SK-N-SH treated with all-trans-retinoic acid at 6 μM for 48 hours (cell line): ENCODE results near the gene GALNT15.

Experiments
- ATAC-seq: fragments of 200-7000 bp; cut with Tn5 transposase; 3 replicates; pipeline ENCODE4 v1.9.1; 2020; ENCODE audit warnings: mild to moderate bottlenecking, moderate library complexity
- ARNTL ChIP-seq: fragments of 450-650 bp; formaldehyde crosslinking; IDR thresholded peaks from 2 replicates; pipeline ENCODE4 v1.5.0; 2020; ENCODE audit warnings: low read depth, mild to moderate bottlenecking, moderate library complexity, borderline replicate concordance
- BACH2 ChIP-seq: fragments of 250-450 bp; sonication (Bioruptor Pico); IDR thresholded peaks from 2 replicates; pipeline ENCODE4 v1.9.0; 2021; ENCODE audit warnings: mild to moderate bottlenecking, borderline replicate concordance
- CREB5 ChIP-seq: fragments of 250-450 bp; sonication (Bioruptor Pico); IDR thresholded peaks from 2 replicates; pipeline ENCODE4 v1.5.1; 2020; ENCODE audit warnings: low read depth, mild to moderate bottlenecking, moderate library complexity
- CSDC2 ChIP-seq: fragments of 250-450 bp; sonication (Bioruptor Pico); IDR thresholded peaks from 2 replicates; pipeline ENCODE4 v1.5.0; 2020; ENCODE audit warnings: mild to moderate bottlenecking, moderate library complexity
- CSRNP3 ChIP-seq: fragments of 250-450 bp; sonication (Bioruptor Pico); IDR thresholded peaks from 2 replicates; pipeline ENCODE4 v1.5.1; 2021; ENCODE audit warnings: mild to moderate bottlenecking, moderate library complexity
- ESRRG ChIP-seq: fragments of 250-450 bp; sonication (Bioruptor Pico); IDR thresholded peaks from 2 replicates; pipeline ENCODE4 v1.6.1; 2021; ENCODE audit warnings: mild to moderate bottlenecking
- ISL1 ChIP-seq: fragments of 250-450 bp; sonication (Bioruptor Pico); IDR thresholded peaks from 2 replicates; pipeline ENCODE4 v2.1.2; 2022; ENCODE audit warnings: mild to moderate bottlenecking, moderate library complexity
- OSR1 ChIP-seq: fragments of 250-450 bp; sonication (Bioruptor Pico); IDR thresholded peaks from 2 replicates; pipeline ENCODE4 v1.8.0; 2022; ENCODE audit warnings: moderate library complexity, mild to moderate bottlenecking, inconsistent platforms
- PATZ1 ChIP-seq: fragments of 250-450 bp; sonication (Bioruptor Pico); IDR thresholded peaks from 2 replicates; pipeline ENCODE4 v1.8.0; 2020; ENCODE audit warnings: mild to moderate bottlenecking, moderate library complexity, borderline replicate concordance
- POU6F1 ChIP-seq: fragments of 250-450 bp; sonication (Bioruptor Pico); IDR thresholded peaks from 2 replicates; pipeline ENCODE4 v1.8.0; 2021; ENCODE audit warnings: low read depth, mild to moderate bottlenecking, moderate library complexity, borderline replicate concordance
- PPARA ChIP-seq: fragments of 250-450 bp; sonication (Bioruptor Pico); IDR thresholded peaks from 2 replicates; pipeline ENCODE4 v1.5.0; 2020; ENCODE audit warnings: mild to moderate bottlenecking, borderline replicate concordance
- RARB ChIP-seq: fragments of 250-450 bp; sonication (Bioruptor Pico); IDR thresholded peaks from 2 replicates; pipeline ENCODE4 v1.8.0; 2021; ENCODE audit warnings: mild to moderate bottlenecking, moderate library complexity
- SNAI2 ChIP-seq: fragments of 250-450 bp; sonication (Bioruptor Pico); IDR thresholded peaks from 2 replicates; pipeline ENCODE4 v1.5.0; 2020; ENCODE audit warnings: mild to moderate bottlenecking, moderate library complexity
- TCF4 ChIP-seq: fragments of 250-450 bp; sonication (Bioruptor Pico); IDR thresholded peaks from 2 replicates; pipeline ENCODE4 v1.8.0; 2021; ENCODE audit warnings: mild to moderate bottlenecking, moderate library complexity, borderline replicate concordance
- TOX ChIP-seq: fragments of 250-450 bp; sonication (Bioruptor Pico); IDR thresholded peaks from 2 replicates; pipeline ENCODE4 v1.8.0; 2021; ENCODE audit warnings: mild to moderate bottlenecking, moderate library complexity, borderline replicate concordance
- TSHZ2 ChIP-seq: fragments of 250-450 bp; sonication (Bioruptor Pico); IDR thresholded peaks from 2 replicates; pipeline ENCODE4 v1.5.0; 2020; ENCODE audit warnings: mild to moderate bottlenecking, moderate library complexity
- ZC3H10 ChIP-seq: fragments of 250-450 bp; sonication (Bioruptor Pico); IDR thresholded peaks from 2 replicates; pipeline ENCODE4 v1.5.1; 2021; ENCODE audit warnings: mild to moderate bottlenecking, moderate library complexity
- ZFP3 ChIP-seq: fragments of 250-450 bp; sonication (Bioruptor Pico); IDR thresholded peaks from 2 replicates; pipeline ENCODE4 v1.5.0; 2020; ENCODE audit warnings: mild to moderate bottlenecking, moderate library complexity
- ZFP30 ChIP-seq: fragments of 450-650 bp; formaldehyde crosslinking; IDR thresholded peaks from 2 replicates; pipeline ENCODE4 v1.5.0; 2022; ENCODE audit warnings: mild to moderate bottlenecking, moderate library complexity
- ZNF565 ChIP-seq: fragments of 450-650 bp; formaldehyde crosslinking; conservative IDR thresholded peaks from 2 replicates; pipeline ENCODE4 v1.5.0; 2020; ENCODE audit warnings: low read depth, mild to moderate bottlenecking, moderate library complexity
- ZNF70 ChIP-seq: fragments of 450-650 bp; formaldehyde crosslinking; IDR thresholded peaks from 2 replicates; pipeline ENCODE4 v1.5.0; 2020; ENCODE audit warnings: mild to moderate bottlenecking, moderate library complexity

GALNT15 gene

GRCh38 chr3:16148783-16149182, 25.7 kb upstream of the GALNT15 start (continued):
- no peak for TF ChIP-seq PPARA (CRISPR knock-in tag)
- no peak for TF ChIP-seq ZC3H10 (CRISPR knock-in tag)
- no peak for TF ChIP-seq CSRNP3 (CRISPR knock-in tag)
- TF ChIP-seq ZNF70 (CRISPR knock-in tag) = no peak
- TF ChIP-seq ZFP30 (CRISPR knock-in tag) = no peak

- TF ChIP-seq ZFP30 (CRISPR knock-in tag) = no peak
- no peak for TF ChIP-seq OSR1 (CRISPR knock-in tag)
- no peak for TF ChIP-seq SNAI2 (CRISPR knock-in tag)
- TF ChIP-seq ESRRG = no peak
- no peak for TF ChIP-seq ZNF565 (CRISPR knock-in tag)
- no peak for TF ChIP-seq CSDC2 (CRISPR knock-in tag)
- no peak for ATAC-seq
Measured at GRCh38 chr3:16150285-16150684, 24.2 kb upstream of the GALNT15 start.

GRCh38 chr3:16151109-16151508, 23.4 kb upstream of the GALNT15 start:
- ATAC-seq = peak; percentile 58; the same call in 2 of the 3 replicates
- no peak for TF ChIP-seq ISL1 (CRISPR knock-in tag)
- no peak for TF ChIP-seq ZFP30 (CRISPR knock-in tag)
- TF ChIP-seq PPARA (CRISPR knock-in tag) = no peak
- no peak for TF ChIP-seq BACH2 (CRISPR knock-in tag)
- no peak for TF ChIP-seq CSDC2 (CRISPR knock-in tag)
- no peak for TF ChIP-seq RARB
- TF ChIP-seq ZNF565 (CRISPR knock-in tag) = no peak
- TF ChIP-seq CREB5 (CRISPR knock-in tag) = no peak
- TF ChIP-seq ZNF70 (CRISPR knock-in tag) = no peak
- no peak for TF ChIP-seq ZC3H10 (CRISPR knock-in tag)
- TF ChIP-seq CSRNP3 (CRISPR knock-in tag) = no peak
- TF ChIP-seq PATZ1 = no peak
- TF ChIP-seq ARNTL (CRISPR knock-in tag) = no peak
- TF ChIP-seq POU6F1 (CRISPR knock-in tag) = no peak
- no peak for TF ChIP-seq OSR1 (CRISPR knock-in tag)
- TF ChIP-seq, all 23 proteins: peak for 0

GRCh38 chr3:16168211-16168610, 6.3 kb upstream of the GALNT15 start:
- TF ChIP-seq ARNTL (CRISPR knock-in tag) (no peak), ZFP3 (no peak), TCF4 (CRISPR knock-in tag) (no peak), CSDC2 (CRISPR knock-in tag) (no peak), TOX (no peak), ESRRG (no peak), ISL1 (CRISPR knock-in tag) (no peak), ZC3H10 (CRISPR knock-in tag) (no peak), POU6F1 (CRISPR knock-in tag) (no peak), TSHZ2 (no peak)

More at GRCh38 chr3:16168211-16168610, 6.3 kb upstream of the GALNT15 start:
- ATAC-seq = no peak
